ENCODE data around the gene GRID1. TPM values are rescaled to one million over a fixed set of nuclear protein-coding genes. Genes with fewer than 3 reads are reported as not detected.

The GRID1 gene
- total RNA-seq, 1 donor from 2014 or later, result 0.60 TPM

DNA sequence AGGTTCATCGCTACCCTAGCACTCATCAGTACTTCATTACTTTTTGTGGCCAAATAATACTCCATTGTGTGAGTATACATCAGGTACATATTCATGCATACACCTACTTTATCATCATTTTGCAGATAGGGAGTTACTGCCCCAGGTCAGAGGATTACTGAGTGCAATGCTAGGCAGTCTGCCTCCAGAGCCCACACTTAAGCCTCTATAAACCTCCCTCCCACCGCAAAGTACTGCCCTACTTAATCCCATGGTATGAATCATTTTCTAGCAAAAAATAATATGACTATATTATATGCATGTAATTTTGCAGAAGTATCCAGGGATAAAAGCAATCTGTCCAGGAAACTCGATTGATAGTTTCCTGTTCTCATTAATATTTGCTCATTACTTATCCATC lies 194.3 kb downstream of the GRID1 start:
- Mint-ChIP-seq H3K4me1 (ENCODE audit: low read depth) (no peaks in the 10 kb centered on the region), H3K27ac (ENCODE audit: unreplicated experiment) (no peak overlapping the region), H3K27me3 (ENCODE audit: low read depth) (no peaks in the 10 kb centered on the region), H3K36me3 (ENCODE audit: low read depth) (no peaks in the 10 kb centered on the region), H3K4me3 (ENCODE audit: unreplicated experiment) (no peak overlapping the region), H3K9me3 (ENCODE audit: low read depth) (no peaks in the 10 kb centered on the region)
- TF ChIP-seq, protein P1, sequence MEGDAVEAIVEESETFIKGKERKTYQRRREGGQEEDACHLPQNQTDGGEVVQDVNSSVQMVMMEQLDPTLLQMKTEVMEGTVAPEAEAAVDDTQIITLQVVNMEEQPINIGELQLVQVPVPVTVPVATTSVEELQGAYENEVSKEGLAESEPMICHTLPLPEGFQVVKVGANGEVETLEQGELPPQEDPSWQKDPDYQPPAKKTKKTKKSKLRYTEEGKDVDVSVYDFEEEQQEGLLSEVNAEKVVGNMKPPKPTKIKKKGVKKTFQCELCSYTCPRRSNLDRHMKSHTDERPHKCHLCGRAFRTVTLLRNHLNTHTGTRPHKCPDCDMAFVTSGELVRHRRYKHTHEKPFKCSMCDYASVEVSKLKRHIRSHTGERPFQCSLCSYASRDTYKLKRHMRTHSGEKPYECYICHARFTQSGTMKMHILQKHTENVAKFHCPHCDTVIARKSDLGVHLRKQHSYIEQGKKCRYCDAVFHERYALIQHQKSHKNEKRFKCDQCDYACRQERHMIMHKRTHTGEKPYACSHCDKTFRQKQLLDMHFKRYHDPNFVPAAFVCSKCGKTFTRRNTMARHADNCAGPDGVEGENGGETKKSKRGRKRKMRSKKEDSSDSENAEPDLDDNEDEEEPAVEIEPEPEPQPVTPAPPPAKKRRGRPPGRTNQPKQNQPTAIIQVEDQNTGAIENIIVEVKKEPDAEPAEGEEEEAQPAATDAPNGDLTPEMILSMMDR (IDR thresholded peaks at IDR 0.05), result no peak
- DNase-seq (ENCODE audit: low spot score), result no peak

DNA sequence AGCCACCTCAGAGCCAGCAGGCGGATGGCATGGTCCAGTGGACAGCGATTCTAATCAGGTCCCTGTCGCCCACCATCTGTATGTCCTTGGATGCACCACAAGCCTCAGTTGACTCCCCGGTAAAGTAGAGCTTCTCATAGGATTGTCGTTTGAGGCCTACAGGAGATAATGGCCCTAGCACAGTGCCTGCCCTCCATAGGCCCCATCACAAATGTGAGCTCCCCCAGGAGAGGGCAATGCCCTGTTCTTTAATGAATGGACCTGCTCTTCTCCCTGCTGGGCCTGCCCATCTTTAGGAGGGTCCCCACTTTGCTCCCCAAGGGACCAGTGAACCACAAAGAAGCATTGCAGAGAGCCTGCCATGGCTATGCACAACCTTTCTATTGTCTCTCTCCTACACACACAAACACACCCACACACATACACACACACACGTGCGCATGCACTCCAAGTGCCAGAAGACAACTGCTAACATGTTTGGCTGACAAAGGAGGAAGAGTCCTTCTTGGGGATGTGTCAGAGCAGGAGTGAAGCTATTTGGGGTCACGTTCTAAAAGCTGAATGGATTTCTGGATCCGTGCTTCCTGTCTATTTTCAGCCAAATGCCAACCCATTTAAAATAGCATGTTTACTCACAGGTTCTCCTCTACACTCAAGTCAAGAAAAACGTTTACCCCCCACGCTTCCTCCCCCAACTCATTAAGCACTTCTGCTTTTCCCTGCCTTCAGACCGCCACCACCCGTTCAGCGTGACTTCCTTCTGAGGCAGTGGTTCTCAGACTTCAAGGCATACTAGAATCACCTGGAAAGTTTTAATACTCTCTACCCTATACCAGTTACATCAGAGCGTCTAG lies 196.1 kb downstream of the GRID1 start:
- Mint-ChIP-seq H3K4me1 (ENCODE audit: low read depth) (no peaks in the 10 kb centered on the region), H3K36me3 (ENCODE audit: low read depth) (no peaks in the 10 kb centered on the region), H3K27me3 (ENCODE audit: low read depth) (no peaks in the 10 kb centered on the region), H3K27ac (ENCODE audit: unreplicated experiment) (no peak overlapping the region), H3K9me3 (ENCODE audit: low read depth) (no peaks in the 10 kb centered on the region), H3K4me3 (ENCODE audit: unreplicated experiment) (no peak overlapping the region)
- no peak for DNase-seq (ENCODE audit: low spot score)
- TF ChIP-seq, protein P1 (IDR thresholded peaks at IDR 0.05), result no peak

DNA sequence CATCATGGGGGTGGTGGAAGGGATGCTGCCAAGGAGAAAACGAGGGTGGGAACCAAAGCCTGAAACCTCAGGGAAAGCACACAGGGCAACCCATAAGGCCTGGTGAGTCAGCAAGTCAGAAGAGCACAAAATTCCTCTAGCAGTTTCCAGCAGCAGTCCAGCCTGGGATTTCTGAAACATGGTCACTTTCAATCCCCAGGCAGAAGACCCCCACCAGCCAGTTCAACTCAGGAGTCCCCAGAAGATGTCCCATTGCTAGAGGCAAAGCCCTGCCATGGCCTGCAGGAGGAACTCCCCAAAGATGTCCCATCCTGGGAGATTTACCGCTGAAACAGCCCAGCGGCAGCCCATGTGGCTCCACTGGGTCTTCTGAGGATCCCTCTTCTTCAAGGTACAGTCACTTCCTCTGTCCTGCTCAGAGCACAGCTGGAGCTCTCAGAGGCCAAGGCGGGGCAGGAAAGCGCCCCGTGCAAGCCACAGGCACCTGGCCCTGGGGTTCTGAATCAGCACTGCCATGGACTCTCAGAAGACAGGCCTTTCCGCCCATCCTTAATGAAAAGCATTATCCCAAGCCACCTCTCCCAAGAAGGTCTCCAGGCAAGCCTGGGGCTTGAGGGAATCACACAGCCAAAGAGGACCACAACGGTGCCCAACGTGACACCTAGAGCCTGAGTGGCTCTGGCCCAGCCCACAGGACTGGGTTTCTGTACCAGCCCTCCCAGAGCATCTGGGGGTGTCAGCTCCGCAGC lies 196.9 kb downstream of the GRID1 start:
- DNase-seq (ENCODE audit: low spot score), result no peak
- Mint-ChIP-seq H3K4me1 (ENCODE audit: low read depth) (no peaks in the 10 kb centered on the region), H3K4me3 (ENCODE audit: unreplicated experiment) (no peak overlapping the region), H3K27me3 (ENCODE audit: low read depth) (no peaks in the 10 kb centered on the region), H3K9me3 (ENCODE audit: low read depth) (no peaks in the 10 kb centered on the region), H3K36me3 (ENCODE audit: low read depth) (no peaks in the 10 kb centered on the region), H3K27ac (ENCODE audit: unreplicated experiment) (no peak overlapping the region)
- TF ChIP-seq, protein P1 (IDR thresholded peaks at IDR 0.05), result no peak

DNA sequence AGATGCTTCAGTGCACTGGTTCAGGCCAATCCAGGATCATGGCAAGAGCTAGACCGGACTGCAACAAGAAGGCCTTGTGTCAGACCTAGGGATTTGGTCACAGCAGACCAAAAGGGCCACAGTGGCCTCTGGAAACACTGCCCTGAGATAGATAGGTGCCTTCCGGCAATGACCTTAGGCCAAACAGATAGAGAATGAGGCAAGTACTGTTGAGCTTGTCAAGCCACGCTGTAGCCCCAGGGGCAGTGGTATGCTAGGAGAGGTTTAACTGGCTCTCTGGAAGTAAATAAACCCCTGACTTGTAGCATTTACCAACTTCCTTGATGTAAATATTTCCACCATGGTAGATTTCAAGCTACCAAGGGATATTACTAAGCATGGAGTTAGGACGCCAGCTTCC lies 197.5 kb downstream of the GRID1 start:
- Mint-ChIP-seq H3K27ac (ENCODE audit: unreplicated experiment) (no peak overlapping the region), H3K27me3 (ENCODE audit: low read depth) (no peaks in the 10 kb centered on the region), H3K4me3 (ENCODE audit: unreplicated experiment) (no peak overlapping the region), H3K36me3 (ENCODE audit: low read depth) (no peaks in the 10 kb centered on the region), H3K4me1 (ENCODE audit: low read depth) (no peaks in the 10 kb centered on the region), H3K9me3 (ENCODE audit: low read depth) (no peaks in the 10 kb centered on the region)
- DNase-seq (ENCODE audit: low spot score), result no peak
- TF ChIP-seq, protein P1 (IDR thresholded peaks at IDR 0.05), result no peak

DNA sequence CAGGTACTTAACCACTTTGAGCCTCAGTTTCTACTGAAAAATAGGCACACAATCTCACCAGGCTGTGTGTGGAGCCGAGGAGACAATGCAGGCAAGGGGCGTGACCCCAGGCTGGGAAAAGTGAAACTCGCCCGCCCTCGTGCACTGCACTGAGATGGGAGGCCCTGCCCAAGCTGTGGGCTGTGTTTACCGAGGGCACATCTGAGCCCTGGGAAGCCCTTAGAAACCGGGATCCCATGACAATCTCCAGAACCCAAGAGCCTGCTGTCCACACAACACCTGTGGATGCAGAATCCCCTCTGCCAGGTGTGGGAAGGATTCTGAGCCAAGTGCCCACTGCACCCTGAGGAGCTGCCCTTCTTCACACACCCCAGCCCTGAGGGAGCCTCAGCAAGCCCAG lies 198.3 kb downstream of the GRID1 start:
- DNase-seq (ENCODE audit: low spot score), result no peak
- TF ChIP-seq, protein P1 (IDR thresholded peaks at IDR 0.05), result no peak
- no peak overlapping the region for H3K4me3 Mint-ChIP-seq (ENCODE audit: unreplicated experiment)

More for the DNA sequence above, 198.3 kb downstream of the GRID1 start:
- Mint-ChIP-seq H3K9me3 (ENCODE audit: low read depth) (no peaks in the 10 kb centered on the region), H3K36me3 (ENCODE audit: low read depth) (no peaks in the 10 kb centered on the region), H3K27me3 (ENCODE audit: low read depth) (no peaks in the 10 kb centered on the region), H3K27ac (ENCODE audit: unreplicated experiment) (no peak overlapping the region), H3K4me1 (ENCODE audit: low read depth) (no peaks in the 10 kb centered on the region)
